NOMO-1 (cell line): Measurements from ENCODE around the gene ZNF396.

Experiments used
- DNase-seq, 2 experiments: peaks; one replicate each; lab custom pipeline; 2025; ENCODE audit not compliant: unreplicated experiment in 2 of 2; lab: John Stamatoyannopoulos, UW

The ZNF396 gene

DNA sequence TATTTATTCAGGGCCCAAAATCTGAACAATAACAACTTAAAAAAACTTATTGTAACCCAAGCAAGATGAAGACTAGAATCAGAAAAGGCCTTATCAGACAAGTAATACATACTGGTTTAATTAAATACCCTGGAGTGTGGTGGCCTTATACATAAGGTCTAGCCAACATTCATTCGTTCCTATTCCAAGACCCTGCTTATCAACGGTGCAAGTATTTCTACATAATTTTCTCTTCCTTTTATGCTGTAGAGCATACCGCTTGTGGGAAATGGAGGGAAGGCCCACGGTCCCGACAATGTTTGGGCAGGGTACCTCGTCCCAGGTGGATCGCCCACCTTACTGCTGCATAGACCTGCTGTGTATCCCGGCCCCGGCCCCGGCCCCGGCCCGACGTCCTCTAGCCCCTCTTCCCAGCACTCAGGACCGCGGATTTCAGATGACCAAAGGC is 33.6 kb downstream of the ZNF396 start:
- DNase-seq: no peak

DNA sequence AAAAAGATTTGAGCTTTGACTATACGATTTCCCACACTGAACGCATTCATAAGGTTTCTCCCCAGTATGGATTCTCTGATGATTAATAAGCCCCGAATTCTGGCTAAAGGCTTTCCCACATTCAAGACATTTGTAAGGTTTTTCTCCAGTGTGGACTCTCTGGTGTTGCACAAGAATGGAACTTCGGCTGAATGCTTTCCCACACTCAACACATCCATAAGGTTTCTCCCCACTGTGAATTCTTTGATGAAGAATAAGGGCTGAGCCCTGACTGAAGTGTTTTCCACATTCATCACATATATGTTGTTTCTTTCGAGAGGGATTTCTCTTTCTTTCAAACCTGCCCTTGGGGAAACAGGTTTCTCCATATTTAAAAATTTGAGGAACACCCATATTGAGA is 39.9 kb downstream of the ZNF396 start:
- no peak for DNase-seq

- DNase-seq: no peak
Measured at GRCh38 chr18:35335866-35336265, 41.3 kb downstream of the ZNF396 start.

DNA sequence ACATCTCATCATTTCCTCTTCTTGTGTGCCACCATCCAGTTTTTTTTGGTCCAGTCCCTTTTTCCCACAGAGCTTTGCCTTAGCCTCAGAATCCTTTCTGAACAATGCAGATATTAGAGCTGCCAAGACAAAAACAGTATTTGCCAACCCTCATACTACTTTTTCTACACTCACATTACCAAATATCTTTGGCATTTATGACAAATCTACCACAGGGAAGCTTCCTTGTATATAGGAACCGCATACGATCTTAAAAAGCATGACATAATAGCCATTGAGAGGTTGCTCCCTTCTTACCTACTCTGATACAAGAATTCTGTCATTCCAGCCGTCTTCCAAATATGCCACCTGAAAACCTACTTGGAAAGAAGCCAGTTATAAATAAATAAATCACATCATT is 42.3 kb downstream of the ZNF396 start:
- no peak for DNase-seq

DNA sequence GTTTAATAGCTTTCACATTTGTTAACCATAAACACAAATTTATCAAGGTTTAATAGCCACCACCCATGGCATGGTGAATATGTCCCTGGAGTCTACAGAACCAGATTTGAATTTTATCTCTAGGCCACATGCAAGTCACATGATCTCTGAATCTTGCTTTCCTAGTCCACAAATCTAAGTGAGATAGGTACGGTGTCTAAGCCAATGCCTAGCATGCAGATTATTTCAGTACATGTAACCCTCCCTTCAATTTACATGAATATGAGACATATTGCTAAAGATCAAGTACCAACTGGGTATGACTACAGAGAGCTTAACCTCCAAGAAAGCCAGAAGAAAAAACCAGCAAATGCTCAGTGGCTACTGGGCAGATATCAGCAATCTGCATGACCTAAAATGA is 42.9 kb downstream of the ZNF396 start:
- DNase-seq: no peak

DNA sequence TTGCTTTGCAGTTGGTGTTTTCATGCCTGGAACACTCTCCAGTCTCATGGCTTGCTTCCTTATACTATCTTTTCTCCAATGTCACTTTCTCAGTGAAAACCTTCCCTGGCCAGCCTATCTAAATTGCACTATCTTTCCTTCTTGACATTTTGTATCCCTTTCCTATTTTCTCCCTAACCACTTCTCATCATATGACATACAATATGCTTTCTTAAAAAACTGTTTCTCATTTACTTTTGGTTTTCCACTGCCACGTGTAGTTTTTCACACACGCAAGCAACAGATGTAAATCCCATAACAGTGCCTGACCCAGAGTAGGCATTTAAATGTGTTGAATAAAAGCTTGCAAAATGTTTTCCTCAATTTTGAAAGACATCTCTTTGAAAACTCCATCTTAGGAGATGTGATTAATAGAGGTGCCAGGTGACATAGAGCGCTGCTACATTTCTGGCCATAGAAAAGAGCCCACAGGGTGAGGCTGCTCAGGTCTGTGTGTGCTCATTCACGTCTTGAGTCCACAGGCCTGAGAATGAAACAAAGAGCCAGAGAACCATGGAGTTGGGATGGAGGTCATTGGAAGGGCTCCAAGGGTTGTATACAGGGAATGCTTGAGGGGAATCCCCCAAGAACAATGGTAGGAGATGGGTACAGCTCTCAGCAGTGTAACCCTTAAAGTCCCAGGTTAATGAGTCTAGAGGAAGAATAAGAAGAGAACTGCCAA is 45.6 kb downstream of the ZNF396 start:
- no peak for DNase-seq

DNA sequence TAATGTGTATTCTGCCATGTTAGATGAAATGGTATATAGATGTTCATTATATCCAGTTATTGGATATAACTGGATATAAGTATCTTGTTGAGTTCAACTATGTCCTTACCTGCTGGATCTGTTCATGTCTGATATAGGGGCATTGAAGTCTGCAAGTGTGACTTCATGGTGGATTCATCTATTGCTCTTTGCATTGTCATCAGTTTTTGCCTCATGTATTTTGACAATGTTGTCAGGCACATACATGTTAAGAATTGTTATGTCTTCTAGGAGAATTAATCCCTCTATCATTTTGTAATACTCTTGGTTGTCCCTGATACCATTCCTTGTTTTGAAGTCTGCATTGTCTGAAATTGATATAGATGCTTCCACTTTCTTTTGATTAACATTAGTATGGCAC is 48.3 kb downstream of the ZNF396 start:
- DNase-seq: no peak

- DNase-seq: no peak
Measured at GRCh38 chr18:35326695-35327387, 50.3 kb downstream of the ZNF396 start.

- DNase-seq: no peak
Measured at GRCh38 chr18:35324926-35325655, 52.0 kb downstream of the ZNF396 start.

GRCh38 chr18:35322486-35323458 is 54.4 kb downstream of the ZNF396 start:
- no peak for DNase-seq
